Karpas-422 (cell line): ENCODE results near the gene RAD51AP1. TPM values are rescaled to one million over a fixed set of nuclear protein-coding genes. Genes with fewer than 3 reads are reported as not detected.

ENCODE experiments used
- DNase-seq: peaks from one replicate; pipeline ENCODE4 v3.0.0-alpha.2; 2015
- H2AFZ ChIP-seq: fragments of 200-600 bp; sonication (generic); 2 replicates; pipeline ENCODE4 v1.6.1; 2014; ENCODE audit warnings: antibody characterized with exemption, low read length, mixed read lengths
- H3K27ac ChIP-seq: fragments of 200-600 bp; sonication (generic); 2 replicates; pipeline ENCODE4 v1.5.1; 2014; ENCODE audit warnings: mild to moderate bottlenecking, low read length, moderate library complexity
- H3K27me3 ChIP-seq: fragments of 200-600 bp; sonication (generic); 2 replicates; pipeline ENCODE4 v1.6.1; 2014; ENCODE audit warnings: low read length, mixed read lengths
- H3K36me3 ChIP-seq: fragments of 200-600 bp; sonication (generic); 2 replicates; pipeline ENCODE4 v1.6.1; 2014; ENCODE audit warnings: low read length, mixed read lengths; ENCODE audit not compliant: insufficient read depth
- H3K4me1 ChIP-seq: fragments of 200-600 bp; sonication (generic); 2 replicates; pipeline ENCODE4 v1.6.1; 2014; ENCODE audit warnings: mild to moderate bottlenecking, low read length, mixed read lengths
- H3K4me2 ChIP-seq: fragments of 200-600 bp; sonication (generic); 2 replicates; pipeline ENCODE4 v1.6.1; 2014; ENCODE audit warnings: low read length, low read depth, mild to moderate bottlenecking; ENCODE audit not compliant: poor library complexity, severe bottlenecking
- H3K4me3 ChIP-seq: fragments of 200-600 bp; sonication (generic); 2 replicates; pipeline ENCODE4 v1.5.1; 2014; ENCODE audit warnings: mild to moderate bottlenecking, antibody characterized with exemption, low read length, mixed read lengths
- H3K79me2 ChIP-seq: fragments of 200-600 bp; sonication (generic); 2 replicates; pipeline ENCODE4 v1.6.1; 2014; ENCODE audit warnings: mild to moderate bottlenecking, low read length, mixed read lengths
- H3K9ac ChIP-seq: fragments of 200-600 bp; sonication (generic); 2 replicates; pipeline ENCODE4 v1.6.0; 2014; ENCODE audit warnings: low read length
- H3K9me2 ChIP-seq: fragments of 200-600 bp; sonication (generic), shearing (Covaris generic); replicated peaks from 2 replicates; pipeline ENCODE4 v1.6.0; 2014; ENCODE audit warnings: mild to moderate bottlenecking, low read length, moderate library complexity; ENCODE audit not compliant: insufficient read depth
- H3K9me3 ChIP-seq: fragments of 300-700, 200-600 bp; sonication (generic); 2 replicates; pipeline ENCODE4 v1.6.1; 2014; ENCODE audit warnings: low read length, mixed read lengths
- H4K20me1 ChIP-seq: fragments of 200-600 bp; sonication (generic); 2 replicates; pipeline ENCODE4 v1.6.1; 2014; ENCODE audit warnings: mild to moderate bottlenecking, antibody characterized with exemption, low read length, low read depth; ENCODE audit not compliant: insufficient read depth
- total RNA-seq: library from RNA; depleted of rRNA; stranded (reverse); fragments of >200 nt; shearing (Covaris generic); gene quantifications from 2 replicates; pipeline ENCODE4 v1.2.3, GENCODE V29; 2014; ENCODE audit warnings: low replicate concordance

The RAD51AP1 gene
- total RNA-seq, 1 experiment from 2014 or later = 39.2 TPM

- no peaks in the 10 kb centered on the region for H3K9me2 ChIP-seq
- no peaks in the 10 kb centered on the region for H3K79me2 ChIP-seq
- H3K4me2 ChIP-seq = peak overlapping the region; percentile 84
- peak overlapping the region; percentile 40 for H3K4me3 ChIP-seq
- peaks cover 47% of the 10 kb centered on the region for H3K4me1 ChIP-seq
- no peaks in the 10 kb centered on the region for H3K27me3 ChIP-seq
- H3K36me3 ChIP-seq = no peaks in the 10 kb centered on the region
- no peaks in the 10 kb centered on the region; the same call in 1 of the 2 replicates for H4K20me1 ChIP-seq
- no peaks in the 10 kb centered on the region for H3K9me3 ChIP-seq
- H2AFZ ChIP-seq = 0 out of 2 replicates have a peak overlapping the region, but pooled peaks have one; percentile 32
- peak overlapping the region; percentile 95 for H3K27ac ChIP-seq
- peak; percentile 95 for DNase-seq
- peak overlapping the region; percentile 38 for H3K9ac ChIP-seq
Observed at GRCh38 chr12:4567073-4567881, 28.6 kb downstream of the RAD51AP1 start.

- Histone ChIP-seq H3K9me3 (no peaks in the 10 kb centered on the region), H3K79me2 (no peaks in the 10 kb centered on the region), H3K4me1 (peaks cover 47% of the 10 kb centered on the region), H3K36me3 (no peaks in the 10 kb centered on the region), H4K20me1 (no peaks in the 10 kb centered on the region), H3K4me2 (no peak overlapping the region), H2AFZ (no peak overlapping the region), H3K9ac (no peak overlapping the region), H3K9me2 (no peaks in the 10 kb centered on the region), H3K27me3 (no peaks in the 10 kb centered on the region), H3K27ac (no peak overlapping the region), H3K4me3 (no peak overlapping the region)
- DNase-seq = no peak
Observed at GRCh38 chr12:4569261-4569660, 30.6 kb downstream of the RAD51AP1 start.

GRCh38 chr12:4572680-4573079, 34.0 kb downstream of the RAD51AP1 start:
- no peak overlapping the region for H3K27ac ChIP-seq
- H3K4me3 ChIP-seq = no peak overlapping the region
- no peak overlapping the region for H3K9ac ChIP-seq
- H2AFZ ChIP-seq = no peak overlapping the region
- H3K9me2 ChIP-seq = no peaks in the 10 kb centered on the region
- no peaks in the 10 kb centered on the region for H3K36me3 ChIP-seq
- peaks cover 13% of the 10 kb centered on the region for H3K4me1 ChIP-seq
- DNase-seq = no peak
- no peaks in the 10 kb centered on the region for H3K27me3 ChIP-seq
- H3K9me3 ChIP-seq = no peaks in the 10 kb centered on the region
- H3K79me2 ChIP-seq = no peaks in the 10 kb centered on the region
- no peaks in the 10 kb centered on the region for H4K20me1 ChIP-seq
- H3K4me2 ChIP-seq = no peak overlapping the region

- peak overlapping the region; percentile 51 for H3K9ac ChIP-seq
- no peaks in the 10 kb centered on the region for H3K36me3 ChIP-seq
- H3K4me1 ChIP-seq = peaks cover 55% of the 10 kb centered on the region
- peak overlapping the region; percentile 60 for H3K4me3 ChIP-seq
- H2AFZ ChIP-seq = 0 out of 2 replicates have a peak overlapping the region, but pooled peaks have one; percentile 10
- DNase-seq = peak; percentile 91
- no peaks in the 10 kb centered on the region for H3K9me2 ChIP-seq
- H3K4me2 ChIP-seq = peak overlapping the region; percentile 85
- H3K27ac ChIP-seq = peak overlapping the region; percentile 84
- H3K27me3 ChIP-seq = no peaks in the 10 kb centered on the region
- H4K20me1 ChIP-seq = no peaks in the 10 kb centered on the region
- H3K9me3 ChIP-seq = no peaks in the 10 kb centered on the region
- no peaks in the 10 kb centered on the region for H3K79me2 ChIP-seq
Observed at GRCh38 chr12:4579305-4580102, 40.8 kb downstream of the RAD51AP1 start.

- H3K79me2 ChIP-seq = no peaks in the 10 kb centered on the region
- H3K9me2 ChIP-seq = no peaks in the 10 kb centered on the region
- peak overlapping the region; percentile 85 for H3K4me2 ChIP-seq
- H3K36me3 ChIP-seq = no peaks in the 10 kb centered on the region
- no peaks in the 10 kb centered on the region for H4K20me1 ChIP-seq
- H3K27me3 ChIP-seq = no peaks in the 10 kb centered on the region
- H3K4me3 ChIP-seq = peak overlapping the region; percentile 60
- no peaks in the 10 kb centered on the region for H3K9me3 ChIP-seq
- H3K9ac ChIP-seq = peak overlapping the region; percentile 51
- H3K4me1 ChIP-seq = peaks cover 59% of the 10 kb centered on the region
- no peak overlapping the region for H2AFZ ChIP-seq
- peak; percentile 92 for DNase-seq
- peak overlapping the region; percentile 84 for H3K27ac ChIP-seq
Observed at GRCh38 chr12:4580281-4580688, 41.6 kb downstream of the RAD51AP1 start.

GRCh38 chr12:4584281-4584680, 45.6 kb downstream of the RAD51AP1 start:
- Histone ChIP-seq H3K4me2 (peak overlapping the region; percentile 70), H3K27ac (no peak overlapping the region)

GRCh38 chr12:4584896-4585295, 46.2 kb downstream of the RAD51AP1 start:
- peaks cover 55% of the 10 kb centered on the region for H3K4me1 ChIP-seq
- no peak overlapping the region for H3K9ac ChIP-seq
- no peak overlapping the region for H3K4me3 ChIP-seq
- no peaks in the 10 kb centered on the region for H3K9me2 ChIP-seq
- no peaks in the 10 kb centered on the region for H3K9me3 ChIP-seq
- H2AFZ ChIP-seq = no peak overlapping the region
- H3K27ac ChIP-seq = no peak overlapping the region
- H3K36me3 ChIP-seq = no peaks in the 10 kb centered on the region
- no peak overlapping the region for H3K4me2 ChIP-seq
- no peaks in the 10 kb centered on the region for H3K27me3 ChIP-seq
- no peaks in the 10 kb centered on the region for H3K79me2 ChIP-seq
- H4K20me1 ChIP-seq = no peaks in the 10 kb centered on the region
- DNase-seq = no peak

More at GRCh38 chr12:4584281-4584680, 45.6 kb downstream of the RAD51AP1 start:
- Histone ChIP-seq H4K20me1 (no peaks in the 10 kb centered on the region), H2AFZ (no peak overlapping the region), H3K9me2 (no peaks in the 10 kb centered on the region), H3K9ac (no peak overlapping the region), H3K9me3 (no peaks in the 10 kb centered on the region), H3K4me1 (peaks cover 61% of the 10 kb centered on the region), H3K36me3 (no peaks in the 10 kb centered on the region), H3K27me3 (no peaks in the 10 kb centered on the region), H3K4me3 (peak overlapping the region; percentile 48), H3K79me2 (no peaks in the 10 kb centered on the region)
- peak; percentile 64 for DNase-seq

- no peaks in the 10 kb centered on the region for H3K9me2 ChIP-seq
- H3K4me2 ChIP-seq = peak overlapping the region; percentile 23
- H4K20me1 ChIP-seq = no peaks in the 10 kb centered on the region
- H3K36me3 ChIP-seq = no peaks in the 10 kb centered on the region
- H3K4me3 ChIP-seq = no peak overlapping the region
- H3K79me2 ChIP-seq = no peaks in the 10 kb centered on the region
- no peak for DNase-seq
- H3K9me3 ChIP-seq = no peaks in the 10 kb centered on the region
- H3K27ac ChIP-seq = no peak overlapping the region
- peaks cover 42% of the 10 kb centered on the region for H3K4me1 ChIP-seq
- H3K27me3 ChIP-seq = no peaks in the 10 kb centered on the region
- no peak overlapping the region for H2AFZ ChIP-seq
- H3K9ac ChIP-seq = no peak overlapping the region
Observed at GRCh38 chr12:4586500-4586899, 47.8 kb downstream of the RAD51AP1 start.
